Measurements from ENCODE around the gene MRPS16. TPM values are rescaled to one million over a fixed set of nuclear protein-coding genes. Genes with fewer than 3 reads are reported as not detected.

Gene MRPS16
- polyA plus RNA-seq, 1 of the 3 experiments (the other 2 are of a cell fraction) = 75.5 TPM

GRCh38 chr10:73248259-73248724 lies 4.2 kb downstream of the MRPS16 start:
- no peak overlapping the region; the same call in 1 of the 2 replicates for H2AFZ ChIP-seq (ENCODE audit: low read depth)
- H3K4me1 ChIP-seq (ENCODE audit: control insufficient read depth in 1 of 2, insufficient read depth in 2 of 2, low read depth in 1 of 2, low read length in 1 of 2) = peaks cover 31% of the 10 kb centered on the region in 2 experiments; a peak in 3 of 4 replicates
- ChIA-PET POLR2A (no interaction called here), CTCF (interaction anchor here (1.6 kb wide), 1 partner anchor 16 kb away, joined by 6 read pairs; no protein-coding TSS in a partner anchor)
- H3K79me2 ChIP-seq (ENCODE audit: insufficient read depth) = peaks cover 93% of the 10 kb centered on the region
- H3K9me2 ChIP-seq = no peaks in the 10 kb centered on the region
- H3K27me3 ChIP-seq (ENCODE audit: insufficient read depth) = no peaks in the 10 kb centered on the region
- no peaks in the 10 kb centered on the region for H3K9me3 ChIP-seq
- H3K4me2 ChIP-seq = peak overlapping the region; percentile 79; the same call in 1 of the 2 replicates
- no peak for TF ChIP-seq CHD2 (IDR thresholded peaks at IDR 0.05; ENCODE audit: low read length, partially characterized antibody)
- no peak for TF ChIP-seq NFIC (IDR thresholded peaks at IDR 0.05; ENCODE audit: borderline replicate concordance)
- no peak for TF ChIP-seq RAD21 (IDR thresholded peaks at IDR 0.05; ENCODE audit: low read length)
- TF ChIP-seq JUND (IDR thresholded peaks at IDR 0.05) = peak; percentile 5; the same call in 1 of the 2 replicates
- peak; percentile 37; the same call in 1 of the 2 replicates for TF ChIP-seq PBX3 (IDR thresholded peaks at IDR 0.05)
- TF ChIP-seq FOXM1 (IDR thresholded peaks at IDR 0.05; ENCODE audit: low read depth) = no peak
- peak; percentile 58 for TF ChIP-seq TCF12 (IDR thresholded peaks at IDR 0.05)
- 0 out of 2 replicates have a peak, but pooled peaks cover 3% of the 10 kb centered on the region for H4K20me1 ChIP-seq (ENCODE audit: insufficient read depth)
- peaks cover 33 to 42% of the 10 kb centered on the region in 2 experiments for H3K36me3 ChIP-seq (replicated peaks in 1 of 2; ENCODE audit: control insufficient read depth in 1 of 2, insufficient read depth in 2 of 2, low read length in 1 of 2)
- peak overlapping the region in 1 of 2 experiments; percentile 80; a peak in 3 of 4 replicates for H3K27ac ChIP-seq (ENCODE audit: low read depth in 2 of 2, low read length in 1 of 2)
- H3K4me3 ChIP-seq (ENCODE audit: low read depth in 2 of 2, low read length in 1 of 2) = 0 out of 4 replicates have a peak overlapping the region, but pooled peaks of 1 of the 2 experiments have one; percentile 75
- 51% methylated on average over 5 of the region's 5 CpGs for WGBS (ENCODE audit: low lambda C conversion rate)
- peak overlapping the region; percentile 83; the same call in 1 of the 2 replicates for H3K9ac ChIP-seq
- DNase-seq = no peak
- H3F3A ChIP-seq (replicated peaks; ENCODE audit: insufficient read depth) = peaks cover 19% of the 10 kb centered on the region

- Histone ChIP-seq H3K4me2 (peak overlapping the region; percentile 79), H3K27me3 (ENCODE audit: insufficient read depth) (no peaks in the 10 kb centered on the region), H3K27ac (ENCODE audit: low read depth in 2 of 2, low read length in 1 of 2) (peak overlapping the region; percentile 80 to 86), H4K20me1 (ENCODE audit: insufficient read depth) (0 out of 2 replicates have a peak, but pooled peaks cover 3% of the 10 kb centered on the region), H2AFZ (ENCODE audit: low read depth) (peak overlapping the region; percentile 47), H3K9me3 (no peaks in the 10 kb centered on the region), H3K4me1 (ENCODE audit: control insufficient read depth in 1 of 2, insufficient read depth in 2 of 2, low read depth in 1 of 2, low read length in 1 of 2) (peaks cover 29 to 31% of the 10 kb centered on the region in 2 experiments; a peak in 3 of 4 replicates), H3K36me3 (replicated peaks in 1 of 2; ENCODE audit: control insufficient read depth in 1 of 2, insufficient read depth in 2 of 2, low read length in 1 of 2) (peaks cover 39 to 48% of the 10 kb centered on the region in 2 experiments), H3K9me2 (no peaks in the 10 kb centered on the region), H3K79me2 (ENCODE audit: insufficient read depth) (peaks cover 93% of the 10 kb centered on the region), H3K4me3 (ENCODE audit: low read depth in 2 of 2, low read length in 1 of 2) (peak overlapping the region; percentile 75 to 83), H3K9ac (peak overlapping the region; percentile 83), H3F3A (replicated peaks; ENCODE audit: insufficient read depth) (peaks cover 13% of the 10 kb centered on the region)
- no peak for DNase-seq
- WGBS (ENCODE audit: low lambda C conversion rate) = 42% methylated on average over 4 of the region's 4 CpGs
- CTCF ChIA-PET = interaction anchor here (0.8 to 1.6 kb wide), 4 partner anchors 13 to 400 kb away, joined by 3 to 6 read pairs (median 3); no protein-coding TSS in a partner anchor
- POLR2A ChIA-PET = interaction anchor here (0.6 to 1.5 kb wide), 5 partner anchors 11 to 1087 kb away, joined by 3 to 4 read pairs (median 3); partner anchors contain the start of gene CFAP70
- no peak for TF ChIP-seq ZBTB33 (IDR thresholded peaks at IDR 0.05; ENCODE audit: borderline replicate concordance, low read depth)
- no peak for TF ChIP-seq YY1 (IDR thresholded peaks at IDR 0.05; ENCODE audit: low read depth)
- no peak for TF ChIP-seq SMC3 (IDR thresholded peaks at IDR 0.05; ENCODE audit: low read depth, low read length)
- TF ChIP-seq EZH2phosphoT487 (IDR thresholded peaks at IDR 0.05; ENCODE audit: borderline replicate concordance, low read depth) = no peak
- no peak for TF ChIP-seq EP300 (IDR thresholded peaks at IDR 0.05; ENCODE audit: borderline replicate concordance in 1 of 2, low read depth in 1 of 2, low read length in 1 of 2)
- no peak for TF ChIP-seq PBX3 (IDR thresholded peaks at IDR 0.05)
- no peak for TF ChIP-seq RXRA (IDR thresholded peaks at IDR 0.05; ENCODE audit: borderline replicate concordance, low read depth)
- no peak for TF ChIP-seq GABPA (IDR thresholded peaks at IDR 0.05; ENCODE audit: low read depth)
- TF ChIP-seq RFX5 (IDR thresholded peaks at IDR 0.05; ENCODE audit: low read length) = no peak
- TF ChIP-seq JUND (IDR thresholded peaks at IDR 0.05) = no peak; the same call in 1 of the 2 replicates
- TF ChIP-seq TAF1 (IDR thresholded peaks at IDR 0.05; ENCODE audit: borderline replicate concordance, low read depth, low read length) = no peak
- TF ChIP-seq FOSL2 (IDR thresholded peaks at IDR 0.05; ENCODE audit: borderline replicate concordance, low read depth) = no peak
- TF ChIP-seq MEF2A (IDR thresholded peaks at IDR 0.05; ENCODE audit: borderline replicate concordance, low read depth) = no peak
- no peak for TF ChIP-seq POLR2AphosphoS5 (IDR thresholded peaks at IDR 0.05; ENCODE audit: low read depth, low read length)
- TF ChIP-seq GATA2 (CRISPR knock-in tag; IDR thresholded peaks at IDR 0.05) = no peak
These were observed 4.8 kb downstream of the MRPS16 start for GRCh38 chr10:73247509-73248258.

Data from SK-N-SH (cell line).